HG03571 (cell line): ENCODE results near the gene PDE1A.
"Not testable (repeated sequence)": the region's sequence is repeated elsewhere in the genome, so short reads cannot be mapped to it uniquely, and the experiment has no call there.

Source experiments
- ATAC-seq: cut with Tn5 transposase; IDR thresholded peaks from one replicate; pipeline ENCODE4 v1.9.1; 2021; ENCODE audit not compliant: unreplicated experiment

The PDE1A gene

GRCh38 chr2:182410120-182410519 is 16.7 kb downstream of the PDE1A start:
- no peak for ATAC-seq

- no peak for ATAC-seq
Observed at GRCh38 chr2:182406221-182406620, 20.6 kb downstream of the PDE1A start.

- ATAC-seq: no peak
Observed at GRCh38 chr2:182404975-182405561, 21.8 kb downstream of the PDE1A start.

- ATAC-seq: no peak
Observed at GRCh38 chr2:182404092-182404491, 22.7 kb downstream of the PDE1A start.

- ATAC-seq: no peak
Observed at GRCh38 chr2:182393270-182393760, 33.5 kb downstream of the PDE1A start.

GRCh38 chr2:182391443-182391842 is 35.4 kb downstream of the PDE1A start:
- no peak for ATAC-seq

- ATAC-seq: not testable (repeated sequence)
Observed at GRCh38 chr2:182386267-182386880, 40.5 kb downstream of the PDE1A start.

GRCh38 chr2:182384860-182385259 is 42.0 kb downstream of the PDE1A start:
- no peak for ATAC-seq

GRCh38 chr2:182381225-182381624 is 45.6 kb downstream of the PDE1A start:
- ATAC-seq: no peak

GRCh38 chr2:182379241-182379640 is 47.6 kb downstream of the PDE1A start:
- ATAC-seq: no peak

GRCh38 chr2:182378759-182379158 is 48.1 kb downstream of the PDE1A start:
- no peak for ATAC-seq

- no peak for ATAC-seq
Observed at GRCh38 chr2:182377467-182377866, 49.4 kb downstream of the PDE1A start.

- no peak for ATAC-seq
Observed at GRCh38 chr2:182375862-182376261, 51.0 kb downstream of the PDE1A start.

- ATAC-seq: no peak
Observed at GRCh38 chr2:182372661-182373060, 54.2 kb downstream of the PDE1A start.

- ATAC-seq: no peak
Observed at GRCh38 chr2:182368996-182369395, 57.8 kb downstream of the PDE1A start.

GRCh38 chr2:182368446-182368845 is 58.4 kb downstream of the PDE1A start:
- ATAC-seq: no peak

GRCh38 chr2:182367401-182367800 is 59.4 kb downstream of the PDE1A start:
- no peak for ATAC-seq

- ATAC-seq: no peak
Observed at GRCh38 chr2:182366628-182367027, 60.2 kb downstream of the PDE1A start.

- ATAC-seq: no peak
Observed at GRCh38 chr2:182365855-182366254, 61.0 kb downstream of the PDE1A start.

- ATAC-seq: no peak
Observed at GRCh38 chr2:182361477-182361876, 65.4 kb downstream of the PDE1A start.

- no peak for ATAC-seq
Observed at GRCh38 chr2:182360663-182361260, 66.1 kb downstream of the PDE1A start.

- no peak for ATAC-seq
Observed at GRCh38 chr2:182359990-182360662, 66.7 kb downstream of the PDE1A start.
